Sigmoid colon (tissue), 7 donors: Measurements from ENCODE around the gene KLHL10. TPM values are rescaled to one million over a fixed set of nuclear protein-coding genes. Genes with fewer than 3 reads are reported as not detected.

Source experiments
- DNase-seq: peaks from one replicate; pipeline ENCODE4 v3.0.0-alpha.2; 2019
- H3K27ac ChIP-seq, 4 donors: fragments of 200-600 bp; sonication (generic); one replicate each; pipeline ENCODE4 v1.5.1; 2016 to 2019; ENCODE audit warnings: mild to moderate bottlenecking in 1 of 4
- H3K27me3 ChIP-seq, 3 donors: fragments of 200-600 bp; sonication (generic); one replicate each; pipeline ENCODE4 v1.5.1; 2019; ENCODE audit warnings: mild to moderate bottlenecking in 1 of 3
- H3K36me3 ChIP-seq, 4 donors: fragments of 200-600 bp; sonication (generic); one replicate each; pipeline ENCODE4 v1.5.1; 2016 to 2019
- H3K4me1 ChIP-seq, 4 donors: fragments of 200-600 bp; sonication (generic); one replicate each; pipeline ENCODE4 v1.5.1; 2017 to 2019
- H3K4me3 ChIP-seq, 4 donors: fragments of 200-600 bp; sonication (generic); one replicate each; pipeline ENCODE4 v1.5.1; 2017 to 2019; ENCODE audit warnings: mild to moderate bottlenecking in 2 of 4, moderate library complexity in 1 of 4
- H3K9me3 ChIP-seq, 4 donors: fragments of 200-600 bp in 3 of 4; sonication (generic) in 3 of 4; one replicate each; pipeline versions ENCODE4 v1.5.1 to v1.6.1; 2013 to 2019
- EP300 ChIP-seq, 4 donors: sonication (generic); formaldehyde crosslinking; IDR thresholded peaks; one replicate each; pipeline ENCODE4 v1.6.1; 2017; ENCODE audit warnings: antibody characterized with exemption in 4 of 4
- POLR2A ChIP-seq, 2 donors: fragments of 450-650 bp; IDR thresholded peaks; one replicate each; pipeline ENCODE4 v1.6.1; 2016; ENCODE audit warnings: antibody characterized with exemption in 2 of 2, mild to moderate bottlenecking in 2 of 2, moderate library complexity in 2 of 2
- POLR2AphosphoS5 ChIP-seq, 4 donors: sonication (generic); formaldehyde crosslinking; IDR thresholded peaks; one replicate each; pipeline ENCODE4 v1.6.1; 2017; ENCODE audit warnings: antibody characterized with exemption in 4 of 4
- WGBS, 2 donors: extraction: QIAGEN DNeasy Blood & Tissue Kit; methylation state at CpG; one replicate each; pipeline ENCODE4 v1.1.7; 2013; 5-methylcytosine and 5-hydroxymethylcytosine counted together
- intact Hi-C: fragments of 100-400 bp; cut with DNase I; formaldehyde crosslinking; loops from one replicate; pipeline ENCODE4 v1.15.1; 2023
- polyA plus RNA-seq, 3 donors: library from polyadenylated mRNA; stranded (reverse); fragments of 200-250 nt; gene quantifications; one replicate each; pipeline ENCODE4 v1.2.3, GENCODE V29; 2013
- total RNA-seq, 4 donors: library from RNA; depleted of rRNA; stranded (reverse); fragments of >200 nt; gene quantifications; one replicate each; pipeline ENCODE4 v1.1.0, GENCODE V29; 2016
- TF ChIP-seq, protein P1 (sequence below), 4 experiments: fragments of 450-650 bp in 3 of 4; fragments of 200-600 bp in 1 of 4; IDR thresholded peaks; one replicate each; pipeline ENCODE4 v1.5.1; 2016 to 2019; ENCODE audit warnings: antibody characterized with exemption in 4 of 4, mild to moderate bottlenecking in 3 of 4, moderate library complexity in 2 of 4
- donor health status: healthy with polysubstance abuse.
- donor health status: Bipolar disorder and iron deficiency.
- donor health status: healthy.

KLHL10 gene
- total and polyA plus RNA-seq, 7 donors: 0.04 to 3.9 (median 1.1) TPM; not detected in 2

DNA sequence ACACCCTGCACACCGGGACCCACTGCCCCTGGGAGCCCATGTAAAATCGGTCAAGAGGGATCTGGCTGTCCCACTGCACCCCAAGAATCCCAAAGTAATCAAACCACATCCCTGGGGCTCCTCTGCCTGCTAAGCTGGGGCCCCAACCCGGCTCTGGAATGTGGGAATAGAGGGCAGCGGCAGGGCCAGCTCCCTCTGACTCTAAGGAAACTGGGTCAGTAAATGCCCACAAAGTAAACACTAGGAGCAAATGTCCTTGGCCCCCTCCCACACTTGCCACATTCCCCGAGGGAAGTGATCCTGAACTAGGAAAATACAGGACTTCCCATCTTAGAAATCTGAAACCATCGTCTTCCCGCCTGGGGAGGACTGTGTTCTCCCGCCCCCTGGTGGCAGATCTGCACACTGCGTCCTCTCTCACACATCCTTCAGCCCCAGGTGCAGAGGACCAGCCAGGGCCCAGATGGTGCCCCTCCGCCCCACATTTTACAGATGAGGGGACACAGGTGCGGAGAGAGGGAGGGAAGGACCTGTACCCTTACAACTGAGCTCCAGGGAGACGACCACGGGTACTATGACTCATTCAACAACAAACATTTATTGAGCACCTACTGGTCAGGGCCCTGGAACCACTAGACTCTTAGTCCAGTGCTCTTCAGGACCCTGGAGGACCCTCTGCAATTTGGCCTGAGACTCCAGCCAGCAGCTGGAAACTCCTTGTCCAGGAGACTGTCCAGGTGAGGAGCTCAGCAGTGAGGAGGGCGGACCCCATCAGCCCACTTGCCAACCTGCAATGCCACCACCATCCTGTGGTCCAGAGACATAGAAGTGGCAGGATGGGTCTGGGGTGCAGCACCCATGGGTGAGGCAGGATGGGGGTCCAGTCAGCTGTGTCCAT is 36.0 kb upstream of the KLHL10 start:
- intact Hi-C loops: loop anchor here (1.0 kb wide), 1 partner anchor 63 kb away; no protein-coding TSS in a partner anchor
- peak; percentile 91 for DNase-seq
- TF ChIP-seq POLR2AphosphoS5 (IDR thresholded peaks at IDR 0.05): peak in 1 of 4 donors; percentile 40
- TF ChIP-seq EP300 (IDR thresholded peaks at IDR 0.05): no peak
- no peak for TF ChIP-seq POLR2A (IDR thresholded peaks at IDR 0.05)
- TF ChIP-seq, protein P1, sequence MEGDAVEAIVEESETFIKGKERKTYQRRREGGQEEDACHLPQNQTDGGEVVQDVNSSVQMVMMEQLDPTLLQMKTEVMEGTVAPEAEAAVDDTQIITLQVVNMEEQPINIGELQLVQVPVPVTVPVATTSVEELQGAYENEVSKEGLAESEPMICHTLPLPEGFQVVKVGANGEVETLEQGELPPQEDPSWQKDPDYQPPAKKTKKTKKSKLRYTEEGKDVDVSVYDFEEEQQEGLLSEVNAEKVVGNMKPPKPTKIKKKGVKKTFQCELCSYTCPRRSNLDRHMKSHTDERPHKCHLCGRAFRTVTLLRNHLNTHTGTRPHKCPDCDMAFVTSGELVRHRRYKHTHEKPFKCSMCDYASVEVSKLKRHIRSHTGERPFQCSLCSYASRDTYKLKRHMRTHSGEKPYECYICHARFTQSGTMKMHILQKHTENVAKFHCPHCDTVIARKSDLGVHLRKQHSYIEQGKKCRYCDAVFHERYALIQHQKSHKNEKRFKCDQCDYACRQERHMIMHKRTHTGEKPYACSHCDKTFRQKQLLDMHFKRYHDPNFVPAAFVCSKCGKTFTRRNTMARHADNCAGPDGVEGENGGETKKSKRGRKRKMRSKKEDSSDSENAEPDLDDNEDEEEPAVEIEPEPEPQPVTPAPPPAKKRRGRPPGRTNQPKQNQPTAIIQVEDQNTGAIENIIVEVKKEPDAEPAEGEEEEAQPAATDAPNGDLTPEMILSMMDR (IDR thresholded peaks at IDR 0.05): peak; percentile 83 to 97 (median 96)
- WGBS, 2 donors: 9 to 21% methylated on average over 14 of the region's 14 CpGs
- no peaks in the 10 kb centered on the region for H3K27me3 ChIP-seq
- no peaks in the 10 kb centered on the region for H3K36me3 ChIP-seq
- H3K9me3 ChIP-seq: no peaks in the 10 kb centered on the region
- H3K4me1 ChIP-seq: peaks cover 0 to 12% (median 9%) of the 10 kb centered on the region in 4 donors
- peak overlapping the region in 2 of 4 donors; percentile 9 to 14 for H3K27ac ChIP-seq
- H3K4me3 ChIP-seq: peak overlapping the region in 1 of 4 donors; percentile 16

DNA sequence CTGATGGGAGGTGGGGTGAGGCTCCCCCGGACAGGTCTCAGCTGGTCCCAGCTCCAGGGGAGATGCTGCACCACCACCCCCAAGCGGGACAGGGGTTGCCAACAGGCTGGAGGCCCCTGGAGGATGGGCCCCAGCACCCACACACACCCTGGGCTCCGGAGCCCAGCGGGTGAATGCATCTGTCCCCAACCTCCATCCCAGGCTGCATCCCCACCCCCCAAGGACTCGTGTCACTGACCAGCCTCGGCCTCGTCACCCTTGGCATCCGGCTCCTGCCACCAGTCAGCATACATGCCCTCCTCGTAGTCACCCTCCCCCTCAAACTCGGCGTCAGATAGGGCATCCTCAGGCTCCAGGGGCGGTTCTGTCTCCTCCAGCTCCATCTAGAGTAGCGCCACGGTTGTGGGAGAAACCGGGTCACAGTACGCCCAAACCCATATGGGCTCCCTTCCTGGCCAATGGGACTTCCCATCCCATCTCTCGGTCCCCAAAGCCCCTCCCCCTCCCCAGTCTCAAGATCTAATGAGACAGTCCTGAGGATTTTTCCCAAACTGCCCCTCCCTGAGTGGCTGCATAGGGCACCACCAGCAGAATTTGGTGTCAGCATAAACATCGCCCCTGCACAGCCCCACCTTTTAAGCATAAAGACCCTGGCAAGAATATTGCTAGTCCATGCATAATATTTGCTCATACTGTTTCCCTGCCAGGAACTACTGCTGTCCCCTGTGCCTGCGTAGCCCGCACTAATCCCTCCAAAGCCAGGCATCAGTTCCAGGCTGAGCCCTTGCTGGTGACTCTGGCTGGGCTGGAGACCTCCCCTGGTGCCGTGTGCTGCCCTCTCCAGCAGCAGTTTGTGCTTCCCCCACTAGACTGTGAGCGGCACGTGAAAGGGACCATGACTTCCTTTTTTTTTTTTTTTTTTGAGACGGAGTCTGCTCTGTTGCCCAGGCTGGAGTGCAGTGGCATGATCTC is 34.3 kb upstream of the KLHL10 start:
- DNase-seq: no peak
- WGBS, 2 donors: 74 to 82% methylated on average over 24 of the region's 24 CpGs
- no peak for TF ChIP-seq EP300 (IDR thresholded peaks at IDR 0.05)
- TF ChIP-seq POLR2A (IDR thresholded peaks at IDR 0.05): no peak
- intact Hi-C loops: no loop called here
- H3K36me3 ChIP-seq: no peaks in the 10 kb centered on the region
- H3K4me3 ChIP-seq: no peak overlapping the region
- peaks cover 0 to 12% (median 9%) of the 10 kb centered on the region in 4 donors for H3K4me1 ChIP-seq
- no peak overlapping the region for H3K27ac ChIP-seq
- no peaks in the 10 kb centered on the region for H3K9me3 ChIP-seq
- no peaks in the 10 kb centered on the region for H3K27me3 ChIP-seq

DNA sequence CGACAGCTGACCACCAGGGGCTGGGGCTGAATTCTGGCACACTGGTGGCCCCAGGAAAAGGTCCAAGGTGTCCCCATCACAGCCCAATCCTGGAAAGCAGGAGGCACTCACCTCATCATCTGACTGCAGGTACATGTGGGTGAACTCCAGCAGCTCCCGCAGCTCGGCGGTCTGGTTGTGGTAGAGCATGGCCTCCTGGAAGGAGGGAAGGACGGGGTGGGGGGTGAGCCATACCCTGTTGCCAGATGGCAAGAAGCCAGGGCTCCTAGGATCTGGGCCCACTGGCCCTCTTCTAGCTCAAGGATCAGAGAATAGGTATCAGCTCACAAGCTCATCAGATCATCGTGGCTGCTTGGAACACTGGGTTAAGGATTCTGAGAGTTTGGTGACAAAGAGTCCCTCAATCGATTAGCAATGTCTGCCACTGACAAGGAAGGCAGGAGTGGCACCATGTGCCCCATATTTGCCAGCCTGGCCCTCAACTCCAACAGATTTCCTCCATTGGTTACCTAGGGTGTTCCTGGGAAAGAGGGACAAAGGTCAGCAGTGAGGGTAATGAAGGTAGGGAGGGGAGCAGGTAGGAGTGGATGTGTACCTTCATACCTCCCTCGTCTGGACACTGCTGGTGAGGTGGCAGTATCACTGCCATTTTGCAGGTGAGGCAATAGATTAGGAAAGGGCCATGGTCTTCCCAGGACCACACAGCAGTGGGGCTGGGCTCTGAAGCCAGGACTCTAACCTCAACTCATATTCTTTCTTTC is 30.8 kb upstream of the KLHL10 start:
- no peak overlapping the region for H3K4me3 ChIP-seq
- intact Hi-C loops: no loop called here
- DNase-seq: no peak
- peaks cover 0 to 22% (median 21%) of the 10 kb centered on the region in 4 donors for H3K4me1 ChIP-seq
- H3K36me3 ChIP-seq: no peaks in the 10 kb centered on the region
- no peaks in the 10 kb centered on the region for H3K27me3 ChIP-seq
- H3K27ac ChIP-seq: no peak overlapping the region
- no peaks in the 10 kb centered on the region for H3K9me3 ChIP-seq
- TF ChIP-seq POLR2AphosphoS5 (IDR thresholded peaks at IDR 0.05): no peak
- TF ChIP-seq POLR2A (IDR thresholded peaks at IDR 0.05): no peak
- TF ChIP-seq, protein P1 (IDR thresholded peaks at IDR 0.05): no peak
- no peak for TF ChIP-seq EP300 (IDR thresholded peaks at IDR 0.05)
- 72 to 90% methylated on average over 8 of the region's 8 CpGs for WGBS, 2 donors

DNA sequence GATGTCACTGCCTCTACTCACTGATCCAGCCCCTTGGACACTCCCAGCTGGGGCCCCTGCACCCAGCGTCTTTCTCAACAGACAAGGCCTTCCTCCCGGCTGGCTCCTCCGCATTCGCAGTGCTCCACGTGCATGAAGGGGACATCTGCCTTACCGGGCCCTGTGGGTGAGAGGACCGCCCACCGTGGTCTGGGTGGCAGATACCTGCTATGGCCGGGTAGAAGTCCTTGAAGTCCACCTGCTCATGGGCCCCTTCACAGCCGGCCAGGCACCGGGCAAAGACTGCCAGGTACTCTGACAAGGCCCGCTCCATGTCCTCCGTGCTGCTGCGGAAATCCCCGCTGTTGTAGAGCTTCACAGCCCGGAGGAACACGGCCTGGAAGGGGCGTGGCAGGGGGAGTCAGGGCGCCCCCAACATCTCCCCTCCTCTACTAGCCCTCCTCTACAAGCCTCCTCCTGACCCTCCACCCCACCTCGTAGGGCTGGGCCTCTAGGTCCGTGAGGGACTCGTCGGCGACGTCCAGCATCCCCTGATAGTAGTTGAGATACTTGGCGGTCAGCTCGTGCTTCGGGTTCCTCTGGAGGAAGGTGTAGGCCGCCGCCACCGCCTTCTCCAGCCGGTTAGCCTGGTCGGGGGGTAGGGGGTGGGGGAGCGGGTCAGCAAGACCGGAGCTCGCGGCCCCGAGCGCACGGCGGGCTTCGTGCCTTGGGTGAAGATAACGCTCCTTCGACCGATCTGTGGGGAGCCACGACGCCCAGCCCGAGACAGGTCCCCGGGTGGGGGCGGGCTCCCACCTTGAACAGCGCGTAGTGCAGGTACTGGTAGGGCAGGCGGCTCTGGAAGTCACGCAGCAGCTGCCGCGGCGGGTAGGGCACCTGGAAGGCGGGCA is 26.7 kb upstream of the KLHL10 start:
- Histone ChIP-seq H3K36me3 (no peaks in the 10 kb centered on the region), H3K4me1 (peaks cover 0 to 48% (median 38%) of the 10 kb centered on the region in 4 donors), H3K9me3 (no peaks in the 10 kb centered on the region), H3K27me3 (no peaks in the 10 kb centered on the region), H3K4me3 (peak overlapping the region; percentile 51 to 88 (median 74)), H3K27ac (peak overlapping the region; percentile 80 to 84 (median 80))
- TF ChIP-seq, protein P1 (IDR thresholded peaks at IDR 0.05): no peak
- no peak for TF ChIP-seq EP300 (IDR thresholded peaks at IDR 0.05)
- no peak for TF ChIP-seq POLR2AphosphoS5 (IDR thresholded peaks at IDR 0.05)
- no peak for TF ChIP-seq POLR2A (IDR thresholded peaks at IDR 0.05)
- DNase-seq: peak; percentile 72
- WGBS, 2 donors: 33 to 36% methylated on average over 58 of the region's 58 CpGs
- intact Hi-C loops: loop anchor here (5.0 kb wide), 1 partner anchor 106 kb away; the partner anchor contains the start of gene ACLY
